A549 treated with AZD2906 at 1 μM for 4 hours (cell line): Measurements from ENCODE around the gene RBM39. TPM values are rescaled to one million over a fixed set of nuclear protein-coding genes. Genes with fewer than 3 reads are reported as not detected.

Source experiments
- total RNA-seq: library from RNA; stranded (reverse); fragments of 200-300 nt; extraction: Qiagen RNA extraction; gene quantifications from 5 replicates; pipeline ENCODE4 v1.2.3, GENCODE V29; 2022

The RBM39 gene
- 179 to 221 TPM (median 197 TPM) in 5 replicates for total RNA-seq

DNA sequence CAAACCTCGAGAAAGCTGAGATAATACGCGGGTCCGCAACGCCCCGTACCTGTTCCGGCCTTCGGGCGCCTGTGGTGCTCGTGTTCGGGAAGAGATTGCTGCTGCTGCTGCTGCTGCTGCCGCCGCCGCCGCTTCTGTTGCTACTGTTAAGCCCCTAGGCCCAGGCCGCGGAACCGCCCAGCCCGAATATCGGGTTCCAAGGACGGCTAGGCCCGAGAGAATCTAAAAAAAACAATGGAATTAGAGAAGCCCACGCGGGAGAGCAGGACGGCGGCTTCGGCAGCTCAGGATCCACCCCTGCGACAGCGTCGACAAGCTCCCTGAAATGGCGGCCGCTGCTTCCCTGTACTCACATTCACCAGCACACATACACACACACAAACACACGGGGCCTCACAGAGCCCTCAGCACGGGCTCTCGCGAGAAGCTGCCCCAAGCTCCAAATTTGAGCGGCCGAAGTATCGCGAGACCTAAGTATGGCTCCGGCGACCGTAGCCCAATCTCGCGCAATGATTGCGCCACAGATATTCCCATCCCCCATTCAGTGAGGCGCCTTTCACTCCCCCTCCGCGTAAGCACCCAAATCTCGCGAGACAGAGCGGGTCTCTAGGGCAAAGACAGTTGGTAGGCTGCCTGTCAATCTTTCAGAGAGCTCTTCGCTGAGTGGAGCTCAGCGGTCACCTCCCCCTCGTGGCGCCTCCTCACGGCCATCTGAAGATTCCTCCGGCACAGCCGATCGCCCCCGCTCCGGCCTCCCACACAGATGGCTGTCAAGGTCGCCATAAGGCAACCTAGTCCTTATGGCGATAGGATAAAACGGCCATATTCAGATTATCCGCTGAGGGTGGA is at the start of gene RBM39:
TSS of gene RBM39 (minus strand) at position 369 of the 849 bp plus-strand sequence. CDS start 1,386 bp downstream, outside the sequence.

DNA sequence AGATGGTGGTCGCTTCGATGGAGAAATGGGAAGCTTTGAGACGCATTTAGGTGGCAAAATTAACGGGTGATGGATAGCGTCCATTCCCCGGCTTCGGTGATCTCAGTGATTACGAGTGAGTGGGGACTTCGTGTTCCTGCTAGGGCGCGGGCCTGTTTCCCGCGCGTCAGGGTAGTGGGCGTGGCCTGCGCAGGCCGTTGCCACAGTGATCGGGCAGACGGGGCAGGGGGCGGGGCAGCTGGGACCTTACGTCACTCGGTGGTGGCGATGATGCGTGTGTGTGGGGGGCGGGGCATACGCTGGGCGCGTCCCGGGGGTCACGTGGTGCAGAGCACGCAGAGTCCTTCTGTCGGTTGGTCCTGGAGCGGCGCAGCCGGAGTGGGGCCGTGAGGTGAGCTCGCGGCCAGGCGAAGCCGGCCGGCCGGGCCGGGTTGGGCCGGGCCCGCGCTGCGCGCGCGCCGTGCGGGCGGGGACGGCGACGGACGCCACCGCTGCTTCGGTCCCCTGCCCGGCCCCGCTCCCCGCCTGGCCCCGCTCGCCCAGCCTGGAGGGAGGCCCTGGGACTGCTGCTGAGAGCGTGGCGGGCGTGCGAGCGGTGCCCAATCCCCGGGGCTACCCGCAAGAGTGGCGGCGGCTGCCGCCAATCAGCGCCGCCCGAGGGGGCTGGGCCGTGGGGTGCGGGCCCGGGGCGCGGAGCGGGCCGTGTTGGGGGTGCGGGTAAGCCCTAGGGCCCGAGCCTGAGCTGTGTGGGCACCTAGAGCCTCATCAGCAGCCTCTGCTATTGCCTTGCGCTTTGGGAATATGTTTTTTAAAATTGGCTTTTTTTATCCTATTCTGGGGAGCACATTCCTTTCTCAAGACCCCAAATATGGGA is 29.9 kb upstream of the RBM39 start, which contains the start of gene PHF20:
TSS of gene PHF20 (plus strand) at position 327 of the 874 bp plus-strand sequence. CDS start 29,508 bp downstream, outside the sequence.

DNA sequence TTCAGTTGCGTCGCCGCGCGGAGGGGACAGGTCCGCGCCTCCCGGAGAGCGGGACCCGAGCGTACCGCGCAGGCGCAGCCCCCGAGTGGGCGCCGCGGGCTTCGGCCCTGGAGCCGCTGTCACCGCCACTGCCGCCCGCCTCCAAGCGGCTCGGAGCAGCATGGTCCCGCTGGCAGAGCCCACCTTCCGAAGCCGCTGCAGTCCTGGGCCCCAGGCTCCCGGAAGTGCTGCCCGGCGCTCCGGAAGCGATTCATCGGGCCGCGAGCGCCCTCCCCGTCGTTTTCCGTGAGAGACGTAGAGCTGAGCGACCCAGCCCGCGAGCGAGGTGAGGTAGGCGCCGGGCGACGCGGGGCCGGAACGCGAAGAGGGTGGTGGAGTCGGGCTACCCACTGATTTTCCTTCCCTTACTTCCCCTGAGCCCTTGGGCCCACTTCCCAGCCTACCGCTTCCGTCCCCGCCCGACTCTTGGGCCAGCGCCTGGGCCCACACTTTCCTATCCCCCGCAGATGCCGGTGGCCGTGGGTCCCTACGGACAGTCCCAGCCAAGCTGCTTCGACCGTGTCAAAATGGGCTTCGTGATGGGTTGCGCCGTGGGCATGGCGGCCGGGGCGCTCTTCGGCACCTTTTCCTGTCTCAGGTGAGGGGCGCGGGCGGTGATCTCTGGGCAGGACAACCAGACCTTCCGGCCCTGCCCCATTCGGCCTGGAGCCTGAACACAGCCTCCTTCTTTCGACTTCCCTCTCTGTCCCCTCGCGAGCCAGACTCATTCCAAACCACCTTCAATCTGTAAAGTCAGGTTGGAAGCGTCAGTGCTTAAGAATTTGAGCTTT is 42.7 kb downstream of the RBM39 start, which contains the start of the genes NFS1 and ROMO1:
TSS of gene NFS1 (minus strand) at position 226 of the 830 bp plus-strand sequence. CDS start at position 162, 64 bp downstream.
TSS of gene ROMO1 (plus strand) at position 279 of the 830 bp plus-strand sequence. CDS start at position 507, 228 bp downstream.

DNA sequence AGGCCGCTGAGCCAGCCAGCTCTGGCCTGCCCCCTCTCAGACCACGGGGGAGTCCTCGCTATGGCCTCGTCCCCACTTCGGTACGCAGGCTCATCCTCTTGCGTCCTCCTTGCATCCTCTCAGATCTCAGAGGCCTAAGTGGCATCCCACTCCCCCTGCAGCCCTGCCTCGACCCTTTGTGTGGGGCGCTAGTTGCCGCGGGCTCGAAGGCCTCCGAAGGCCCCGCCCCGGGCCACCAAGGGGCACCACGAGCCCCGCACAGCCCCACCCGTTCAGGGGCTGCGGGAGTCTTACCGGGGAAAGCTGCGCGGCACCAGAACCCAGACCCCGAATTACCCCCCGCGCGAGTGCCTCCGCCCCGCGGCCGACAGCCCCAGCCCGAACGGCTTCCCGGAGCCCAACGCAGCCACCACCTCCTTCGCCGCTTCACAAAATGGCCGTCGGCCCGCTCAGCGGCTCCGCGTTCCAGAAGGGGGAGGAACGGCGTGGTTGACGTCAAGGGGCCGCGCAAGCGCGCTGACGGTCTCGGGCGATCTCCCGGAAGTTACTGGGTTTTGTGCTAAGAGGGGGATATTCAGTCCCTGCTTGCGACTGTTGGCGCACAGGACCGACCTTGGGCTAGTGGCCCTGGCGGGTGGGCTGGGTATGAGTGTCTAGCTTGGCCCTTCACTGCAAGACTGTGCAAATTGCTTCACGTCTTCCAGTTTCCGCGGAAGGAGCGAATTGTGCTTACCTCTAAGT is 77.4 kb downstream of the RBM39 start, which contains the start of the genes CPNE1 and RBM12:
TSS of gene CPNE1 (minus strand) at position 435 of the 741 bp plus-strand sequence. CDS start 31,977 bp downstream, outside the sequence.
TSS of gene RBM12 (minus strand) at position 435 of the 741 bp plus-strand sequence. CDS start 9,578 bp downstream, outside the sequence.

Other genes starting within 250 kb of the RBM39 start
- not detected in 5 replicates for gene C20orf173, start 212.6 kb downstream of the RBM39 start, total RNA-seq
- 212 to 242 TPM (median 237 TPM) in 5 replicates for gene ERGIC3, start 200.2 kb downstream of the RBM39 start, total RNA-seq
- 4.3 to 6.1 TPM (median 5.0 TPM) in 5 replicates for gene SPAG4, start 126.4 kb downstream of the RBM39 start, total RNA-seq
- 180 to 219 TPM (median 217 TPM) in 5 replicates for gene CPNE1, start 77.4 kb downstream of the RBM39 start, total RNA-seq
- 74.1 to 88.6 TPM (median 81.7 TPM) in 5 replicates for gene RBM12, start 77.4 kb downstream of the RBM39 start, total RNA-seq
- 31.9 to 40.5 TPM (median 39.0 TPM) in 5 replicates for gene NFS1, start 42.9 kb downstream of the RBM39 start, total RNA-seq
- 355 to 414 TPM (median 372 TPM) in 5 replicates for gene ROMO1, start 42.9 kb downstream of the RBM39 start, total RNA-seq
- 32.2 to 42.6 TPM (median 34.1 TPM) in 5 replicates for gene PHF20, start 29.8 kb upstream of the RBM39 start, total RNA-seq
- gene SCAND1, start 212.2 kb upstream of the RBM39 start, total RNA-seq, result 76.9 to 115 TPM (median 99.4 TPM) in 5 replicates
- 5.2 to 7.2 TPM (median 6.5 TPM) in 5 replicates for gene CNBD2, start 226.3 kb upstream of the RBM39 start, total RNA-seq